Activated CD4-positive, alpha-beta T cell treated with anti-CD3 and anti-CD28 coated beads for 24 hours (primary cell): Measurements from ENCODE around the gene FKBP7.
"Not testable (repeated sequence)": the region's sequence is repeated elsewhere in the genome, so short reads cannot be mapped to it uniquely, and the experiment has no call there.

Experiments
- DNase-seq, 2 donors: peaks; one replicate each; pipeline ENCODE4 v3.0.0-alpha.2; 2020; ENCODE audit warnings: low read depth in 2 of 2

Gene FKBP7

GRCh38 chr2:178485356-178485755 is 7.0 kb upstream of the FKBP7 start:
- no peak for DNase-seq

- no peak for DNase-seq
Measured at GRCh38 chr2:178484245-178485041, 6.0 kb upstream of the FKBP7 start.

DNA sequence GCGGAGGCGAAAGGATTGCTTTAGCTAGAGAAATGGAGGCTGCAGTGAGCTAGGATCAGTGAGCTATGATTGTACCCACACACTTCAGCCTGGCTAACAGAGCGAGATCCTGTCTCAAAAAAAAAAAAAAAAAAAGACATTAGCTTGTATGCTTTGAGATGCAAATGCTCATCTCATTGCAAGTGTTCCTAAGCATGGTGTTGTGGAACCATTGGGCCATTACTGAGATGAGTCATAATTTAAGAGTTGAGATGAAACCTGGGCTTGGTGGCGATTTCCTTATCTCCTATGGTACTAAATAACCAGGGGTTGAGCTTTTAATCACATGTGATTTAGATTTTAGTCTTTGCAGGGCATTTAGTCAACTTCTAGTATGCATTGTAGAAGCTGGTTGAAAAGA is 4.0 kb upstream of the FKBP7 start:
- DNase-seq: no peak

GRCh38 chr2:178480227-178481181 is 2.1 kb upstream of the FKBP7 start, which contains the start of gene PLEKHA3:
Gene PLEKHA3 (plus strand): TSS chr2:178480457. CDS start chr2:178480870, 413 bp downstream.
- DNase-seq: peak; percentile 53 to 73

GRCh38 chr2:178479758-178480226 is 1.4 kb upstream of the FKBP7 start:
- DNase-seq: no peak

- no peak for DNase-seq
Measured at GRCh38 chr2:178479275-178479616, 846 bp upstream of the FKBP7 start.

DNA sequence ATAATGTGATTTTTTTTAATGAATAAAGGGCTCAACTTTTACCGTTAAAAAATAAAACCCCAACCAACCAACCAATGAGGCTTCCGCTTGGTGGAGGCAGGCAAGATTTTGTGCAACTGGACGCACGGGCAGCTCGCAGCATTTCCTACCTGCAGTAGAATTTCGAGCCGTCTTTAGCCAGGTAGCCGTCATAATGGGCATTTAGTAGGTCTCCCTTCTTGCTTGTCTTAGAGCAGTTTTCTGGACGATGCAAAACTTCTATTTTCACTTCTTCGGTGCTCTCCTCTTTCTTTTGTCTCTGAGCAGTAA is 316 bp downstream of the FKBP7 start:
- DNase-seq: no peak

DNA sequence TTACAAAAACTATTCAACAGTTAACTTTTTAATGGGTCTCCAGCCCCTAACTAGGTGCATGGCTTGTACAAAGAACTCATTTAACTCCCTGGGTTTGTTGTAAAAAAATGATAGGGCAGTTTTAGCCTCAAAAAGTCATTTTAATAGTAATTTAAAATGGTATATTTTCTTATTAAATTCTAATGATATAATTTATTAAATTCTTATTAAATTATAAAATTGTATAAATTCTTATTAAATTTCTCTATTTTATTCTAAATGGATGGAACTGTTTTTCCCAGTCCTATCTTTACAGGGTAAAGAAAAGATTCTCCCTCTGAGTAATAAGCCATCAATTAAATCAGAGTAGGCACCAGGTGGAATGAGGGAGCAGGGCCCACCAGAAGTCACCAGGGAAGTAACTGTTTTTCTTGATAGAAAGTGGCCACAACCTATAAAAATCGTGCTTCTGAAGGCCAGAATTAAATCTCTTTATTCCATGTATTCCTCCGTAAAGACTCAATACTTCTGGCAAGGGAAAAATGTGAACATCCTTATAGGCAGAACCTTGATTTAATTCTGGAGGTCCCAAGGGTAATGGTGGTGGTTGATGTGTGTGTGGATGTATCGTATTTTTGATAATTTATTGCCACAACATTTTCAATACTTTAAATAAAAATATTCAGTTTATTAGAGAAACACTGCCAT is 814 bp downstream of the FKBP7 start:
- no peak for DNase-seq

DNA sequence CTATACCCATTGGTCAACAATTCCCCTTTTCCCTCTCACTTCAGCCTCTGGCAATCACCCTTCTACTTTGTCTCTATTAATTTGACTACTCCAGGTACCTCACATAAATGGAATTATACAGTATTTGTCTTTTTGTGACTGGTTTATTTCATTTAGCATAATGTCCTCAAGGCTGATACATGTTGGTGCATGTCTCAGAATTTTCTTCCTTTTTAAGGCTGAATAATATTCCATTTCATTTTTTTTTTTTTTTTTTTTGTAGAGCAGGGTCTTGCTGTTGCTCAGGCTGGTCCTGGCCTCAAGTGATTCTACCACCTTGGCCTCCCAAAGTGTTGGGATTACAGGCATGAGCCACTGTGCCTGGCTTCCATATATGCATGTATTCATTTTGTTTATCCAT is 1.9 kb downstream of the FKBP7 start:
- no peak for DNase-seq

DNA sequence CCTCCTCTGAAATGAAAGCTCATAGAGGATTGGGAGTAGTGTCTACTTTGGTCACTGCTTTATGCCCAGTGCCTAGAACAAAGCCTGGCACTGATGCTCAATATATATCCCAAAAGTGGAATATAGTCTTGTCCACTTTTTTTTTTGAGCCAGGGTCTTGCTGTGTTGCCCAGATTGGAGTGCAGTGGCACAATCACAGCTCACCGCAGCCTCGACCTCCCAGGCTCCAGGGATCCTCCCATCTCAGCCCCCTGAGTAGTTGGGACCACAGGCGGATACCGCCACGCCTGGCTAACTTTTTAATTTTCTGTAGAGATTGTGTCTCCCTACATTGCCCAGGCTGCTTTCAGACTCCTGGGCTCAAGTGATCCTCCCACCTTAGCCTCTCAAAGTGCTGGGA is 3.8 kb downstream of the FKBP7 start:
- DNase-seq: no peak

DNA sequence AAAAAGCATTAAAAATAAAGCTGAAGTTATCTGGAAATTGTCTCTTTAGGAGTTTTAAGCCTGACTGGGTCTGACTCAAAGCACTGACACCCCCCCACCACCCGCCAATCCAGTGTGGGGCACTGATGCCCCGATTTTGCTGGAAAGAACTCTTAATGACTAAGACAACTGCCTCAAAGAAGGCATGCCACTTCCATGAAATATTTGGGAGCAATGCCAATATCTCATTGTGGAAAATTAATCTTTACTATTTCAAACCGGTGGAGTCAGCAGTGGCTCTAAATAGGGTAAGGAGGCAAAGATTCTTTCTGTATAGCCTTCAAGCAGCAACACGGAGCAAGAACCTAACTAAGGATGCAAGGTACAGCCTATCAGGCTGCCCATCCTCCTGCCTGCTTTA is 4.5 kb downstream of the FKBP7 start:
- DNase-seq: no peak

DNA sequence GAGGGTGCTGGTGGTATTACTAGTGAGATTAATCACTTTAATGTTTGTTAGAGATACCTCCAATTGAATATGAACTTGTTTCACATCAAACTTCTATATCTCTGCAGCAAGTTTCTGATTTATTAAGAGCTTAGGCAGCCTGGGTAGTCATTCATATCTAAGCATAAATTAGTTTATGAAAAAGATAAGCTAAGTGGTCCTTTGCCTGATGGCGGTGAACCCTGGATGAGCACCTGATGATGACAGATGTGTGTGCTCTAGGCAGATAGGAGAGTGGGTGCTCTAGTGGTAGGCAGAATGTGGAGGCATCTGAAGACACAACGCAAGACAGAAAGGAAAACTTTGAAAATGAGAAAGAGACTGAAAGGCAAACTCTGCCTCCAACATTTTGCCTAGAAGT is 5.0 kb downstream of the FKBP7 start:
- DNase-seq: no peak

DNA sequence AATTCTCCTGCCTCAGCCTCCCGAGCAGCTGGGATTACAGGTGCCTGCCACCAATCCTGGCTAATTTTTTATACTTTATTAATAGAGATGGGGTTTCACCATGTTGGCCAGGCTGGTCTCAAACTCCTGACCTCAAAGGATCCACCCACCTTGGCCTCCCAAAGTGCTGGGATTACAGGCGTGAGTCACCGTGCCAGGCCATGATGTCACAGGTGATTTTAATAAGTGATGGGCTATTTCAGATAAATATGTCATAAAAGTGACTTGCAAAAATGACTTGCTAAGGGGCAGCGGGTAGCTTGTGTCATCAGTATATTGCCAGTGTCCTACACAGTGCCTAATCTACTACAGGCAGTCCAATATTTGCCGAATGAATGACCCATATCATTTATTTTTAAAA is 7.1 kb downstream of the FKBP7 start:
- not testable (repeated sequence) for DNase-seq

- no peak for DNase-seq
Measured at GRCh38 chr2:178469219-178469849, 9.1 kb downstream of the FKBP7 start.

DNA sequence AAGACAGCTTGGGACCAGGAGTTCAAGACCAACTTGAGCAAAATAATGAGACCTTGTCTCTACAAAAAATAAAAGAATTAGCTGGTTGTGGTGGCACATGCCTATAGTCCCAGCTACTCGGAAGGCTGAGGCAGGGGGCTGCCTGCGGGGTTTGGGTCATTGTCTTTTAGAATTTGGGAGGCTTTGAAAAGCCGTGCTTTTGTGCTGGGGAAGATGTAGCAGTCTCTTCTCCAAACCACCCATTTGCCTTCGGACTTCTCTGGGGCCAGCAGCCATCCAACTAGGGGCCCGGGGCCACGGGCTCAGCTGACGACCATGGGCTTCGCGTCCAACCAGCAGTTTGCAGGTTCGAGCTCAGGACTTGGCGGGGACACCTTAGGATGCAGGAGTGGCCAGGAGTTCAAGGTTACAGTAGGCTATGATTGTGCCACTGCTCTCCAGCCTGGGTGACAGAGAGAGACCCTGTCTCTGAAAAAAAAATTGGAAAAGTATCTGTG is 21.0 kb downstream of the FKBP7 start:
- DNase-seq: no peak

GRCh38 chr2:178455947-178456346 is 22.5 kb downstream of the FKBP7 start:
- no peak for DNase-seq

- no peak for DNase-seq
Measured at GRCh38 chr2:178452870-178453269, 25.5 kb downstream of the FKBP7 start.

GRCh38 chr2:178452334-178452733 is 26.1 kb downstream of the FKBP7 start:
- no peak for DNase-seq

DNA sequence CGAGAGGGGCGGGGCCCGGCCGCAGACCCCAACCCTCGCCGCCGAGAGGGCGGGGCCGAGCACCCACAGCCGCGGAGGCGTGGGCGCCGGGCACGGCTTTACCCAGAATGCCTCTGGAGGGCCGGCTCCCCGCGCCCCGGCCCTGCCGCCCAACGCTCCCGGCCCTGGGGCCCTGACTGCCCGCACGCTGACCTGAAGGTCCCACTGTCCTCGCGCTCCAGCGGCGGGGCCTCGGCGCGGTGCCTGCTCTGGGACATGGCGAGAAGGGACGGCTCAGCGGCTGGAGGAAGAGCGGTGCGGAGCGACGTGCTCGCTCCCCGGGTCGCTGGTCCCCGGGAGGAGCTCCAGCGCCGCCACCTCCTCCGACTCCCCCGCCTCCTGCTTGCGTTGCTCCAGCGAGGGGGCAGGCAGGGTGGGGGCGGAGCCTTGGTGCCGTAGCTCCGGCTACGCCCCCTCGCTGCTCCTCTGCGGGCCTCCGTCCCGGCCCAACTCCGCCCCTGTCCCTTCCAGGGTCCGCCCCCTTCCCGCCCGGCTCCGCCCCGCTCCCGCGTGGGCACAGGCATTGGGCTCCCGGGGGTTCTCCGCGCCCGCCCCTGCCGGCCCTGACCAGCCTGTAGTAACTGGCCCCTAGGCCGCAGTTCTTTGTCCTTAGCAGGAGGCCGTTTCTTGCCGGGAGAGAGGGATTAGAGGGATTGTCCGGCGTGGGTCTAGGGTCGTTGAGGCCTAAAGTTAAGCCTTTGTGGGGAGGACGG is 27.4 kb downstream of the FKBP7 start, which contains the start of the genes PJVK and PRKRA:
TSS of gene PJVK (plus strand) at position 605 of the 752 bp plus-strand sequence. CDS start 2,032 bp downstream, outside the sequence.
TSS of gene PRKRA (minus strand) at position 402 of the 752 bp plus-strand sequence. CDS start at position 257, 145 bp downstream.
- DNase-seq: peak; percentile 92 to 93

DNA sequence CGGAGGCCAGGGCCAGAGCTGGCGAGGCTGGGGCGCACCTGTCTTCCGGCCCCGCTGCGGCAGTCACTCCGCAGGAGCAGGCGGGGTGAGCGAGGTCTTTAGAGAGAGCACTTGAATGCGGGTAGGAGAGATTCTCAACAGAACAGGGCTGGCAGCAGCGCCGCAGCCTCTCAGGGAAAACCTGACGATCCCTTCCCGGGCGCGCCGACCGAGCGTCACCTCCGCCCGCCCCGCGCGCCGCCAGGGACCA is 28.0 kb downstream of the FKBP7 start:
- DNase-seq: peak in 1 of 2 donors; percentile 52
